ENCODE data around the gene ANKFN1. TPM values are rescaled to one million over a fixed set of nuclear protein-coding genes. Genes with fewer than 3 reads are reported as not detected.
"Not testable (repeated sequence)": the region's sequence is repeated elsewhere in the genome, so short reads cannot be mapped to it uniquely, and the experiment has no call there.

The ANKFN1 gene
- total and polyA plus RNA-seq, 2 donors = 0.57 to 0.71 TPM

DNA sequence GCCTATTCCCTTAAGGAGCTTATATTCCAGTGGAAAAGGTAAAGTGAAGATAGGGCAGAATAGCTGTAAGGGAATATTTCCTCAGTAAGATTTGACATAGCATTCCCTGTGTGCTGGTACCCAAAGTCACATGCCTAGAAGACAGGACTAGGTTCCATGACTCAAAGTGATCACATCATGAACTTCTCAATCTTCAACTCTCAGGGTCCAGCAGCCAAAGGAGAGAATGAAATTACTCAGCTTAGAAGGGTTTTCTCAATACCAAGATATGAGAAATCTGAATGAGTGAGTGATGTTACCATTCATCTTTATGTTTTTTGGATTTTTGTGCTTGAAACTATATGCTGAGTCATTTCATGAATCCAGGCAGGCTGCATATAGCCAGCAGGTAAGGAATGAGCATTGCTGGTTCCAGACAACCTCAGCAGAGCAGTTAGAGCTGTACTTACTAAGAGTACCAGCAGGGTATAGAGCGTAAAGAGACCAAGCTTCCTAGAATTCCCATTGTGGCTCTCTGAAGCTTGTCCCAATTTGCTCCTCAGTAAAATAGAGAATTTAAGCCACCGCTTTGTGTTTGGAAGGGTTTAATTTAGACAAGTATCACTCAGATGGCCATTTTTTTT is 91.1 kb downstream of the ANKFN1 start:
- Histone ChIP-seq H3K4me1 (ENCODE audit: control insufficient read depth in 2 of 2, insufficient read depth in 2 of 2, low read length in 2 of 2) (no peaks in the 10 kb centered on the region), H3K9me3 (ENCODE audit: control insufficient read depth in 2 of 2, insufficient read depth in 1 of 2, low read length in 1 of 2) (no peaks in the 10 kb centered on the region), H3K36me3 (ENCODE audit: control insufficient read depth in 2 of 2, insufficient read depth in 2 of 2, low read length in 1 of 2) (no peaks in the 10 kb centered on the region), H3K27me3 (ENCODE audit: control insufficient read depth in 2 of 2, insufficient read depth in 1 of 2, low read length in 1 of 2) (no peaks in the 10 kb centered on the region), H3K27ac (ENCODE audit: low read depth in 1 of 2, low read length in 1 of 2) (no peak overlapping the region), H3K4me3 (ENCODE audit: low read length in 2 of 2) (no peak overlapping the region)
- DNase-seq (ENCODE audit: low read depth in 6 of 9, low spot score in 9 of 9) = no peak
- 96% methylated on average over 2 of the region's 2 CpGs for WGBS

DNA sequence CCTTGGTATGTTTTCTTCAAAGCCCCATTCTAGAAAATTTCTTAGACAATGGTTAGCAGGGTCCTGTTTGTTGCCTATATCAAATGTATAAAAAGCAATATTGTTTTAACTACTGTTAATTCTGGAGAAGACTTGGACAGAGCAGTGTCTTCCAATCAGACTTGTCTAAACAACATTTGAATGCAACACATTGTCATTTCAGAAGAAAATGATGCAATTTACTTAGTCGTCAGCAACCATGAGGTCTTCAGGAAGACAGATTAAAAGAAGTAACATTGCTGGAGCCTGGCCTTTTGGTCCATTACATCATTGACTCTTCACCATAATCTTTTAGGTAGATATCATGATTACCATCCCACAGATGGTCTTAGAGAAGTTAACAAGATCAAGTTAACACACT is 94.5 kb downstream of the ANKFN1 start:
- H3K27ac ChIP-seq (ENCODE audit: low read depth in 1 of 2, low read length in 1 of 2) = no peak overlapping the region
- no peaks in the 10 kb centered on the region for H3K27me3 ChIP-seq (ENCODE audit: control insufficient read depth in 2 of 2, insufficient read depth in 1 of 2, low read length in 1 of 2)
- H3K4me3 ChIP-seq (ENCODE audit: low read length in 2 of 2) = no peak overlapping the region
- WGBS = 97% methylated on average over 1 of the region's 1 CpG
- no peaks in the 10 kb centered on the region for H3K36me3 ChIP-seq (ENCODE audit: control insufficient read depth in 2 of 2, insufficient read depth in 2 of 2, low read length in 1 of 2)
- H3K9me3 ChIP-seq (ENCODE audit: control insufficient read depth in 2 of 2, insufficient read depth in 1 of 2, low read length in 1 of 2) = no peaks in the 10 kb centered on the region
- no peaks in the 10 kb centered on the region for H3K4me1 ChIP-seq (ENCODE audit: control insufficient read depth in 2 of 2, insufficient read depth in 2 of 2, low read length in 2 of 2)
- no peak for DNase-seq (ENCODE audit: low read depth in 6 of 9, low spot score in 9 of 9)

DNA sequence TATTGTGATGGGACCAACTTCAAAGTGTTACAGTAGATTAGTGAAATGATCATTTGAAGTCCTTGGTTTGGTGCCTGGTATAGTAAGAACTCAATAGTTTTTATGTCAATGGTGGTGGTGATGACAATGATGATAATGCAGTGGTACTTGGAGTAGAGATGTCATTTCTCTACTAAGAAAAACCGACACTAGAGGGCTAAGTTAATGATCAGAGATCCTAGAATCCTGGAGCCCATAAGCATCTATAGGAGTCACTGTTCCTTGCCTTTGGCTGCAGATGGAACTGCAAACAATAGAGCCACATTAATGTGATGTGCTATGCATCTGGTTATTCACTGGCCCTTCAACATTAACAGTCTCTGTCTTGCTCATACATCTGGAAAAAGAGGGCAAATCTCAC is 103.8 kb downstream of the ANKFN1 start:
- no peaks in the 10 kb centered on the region for H3K27me3 ChIP-seq (ENCODE audit: control insufficient read depth in 2 of 2, insufficient read depth in 1 of 2, low read length in 1 of 2)
- H3K4me3 ChIP-seq (ENCODE audit: low read length in 2 of 2) = no peak overlapping the region
- DNase-seq (ENCODE audit: low read depth in 6 of 9, low spot score in 9 of 9) = no peak
- no peak overlapping the region for H3K27ac ChIP-seq (ENCODE audit: low read depth in 1 of 2, low read length in 1 of 2)
- no peaks in the 10 kb centered on the region for H3K36me3 ChIP-seq (ENCODE audit: control insufficient read depth in 2 of 2, insufficient read depth in 2 of 2, low read length in 1 of 2)
- 93% methylated on average over 1 of the region's 1 CpG for WGBS
- no peaks in the 10 kb centered on the region for H3K9me3 ChIP-seq (ENCODE audit: control insufficient read depth in 2 of 2, insufficient read depth in 1 of 2, low read length in 1 of 2)
- no peaks in the 10 kb centered on the region for H3K4me1 ChIP-seq (ENCODE audit: control insufficient read depth in 2 of 2, insufficient read depth in 2 of 2, low read length in 2 of 2)

DNA sequence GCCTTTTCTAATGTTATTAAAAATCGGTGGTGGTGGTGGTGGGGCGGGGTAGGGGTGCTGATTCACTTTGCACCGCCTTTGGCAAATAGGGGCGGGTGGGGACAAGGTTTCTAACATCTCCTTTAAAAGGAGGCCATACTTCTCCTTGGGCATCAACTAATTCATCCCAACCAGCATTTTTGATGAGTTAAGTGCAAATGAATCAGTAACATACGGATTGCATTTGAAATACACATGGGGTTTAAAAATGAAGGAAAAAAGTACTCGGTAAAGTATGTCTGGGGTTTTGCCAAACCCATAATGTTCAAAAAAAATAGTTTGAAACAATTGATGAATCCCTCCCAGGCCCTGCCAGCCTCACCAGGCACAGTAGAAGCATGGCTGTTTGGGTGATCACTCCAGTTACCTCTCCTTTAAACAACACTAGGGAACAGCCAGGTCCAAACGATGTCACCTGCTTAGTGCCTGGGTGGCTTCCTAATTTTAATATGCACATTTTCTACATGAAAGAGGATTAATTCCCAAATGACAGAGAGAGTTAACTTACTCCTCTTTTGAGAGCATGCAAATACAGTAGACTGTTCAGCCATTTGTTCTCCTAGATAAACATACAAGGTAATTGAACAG is 107.2 kb downstream of the ANKFN1 start:
- Histone ChIP-seq H3K4me1 (ENCODE audit: control insufficient read depth in 2 of 2, insufficient read depth in 2 of 2, low read length in 2 of 2) (no peaks in the 10 kb centered on the region), H3K36me3 (ENCODE audit: control insufficient read depth in 2 of 2, insufficient read depth in 2 of 2, low read length in 1 of 2) (no peaks in the 10 kb centered on the region), H3K27ac (ENCODE audit: low read depth in 1 of 2, low read length in 1 of 2) (no peak overlapping the region), H3K4me3 (ENCODE audit: low read length in 2 of 2) (no peak overlapping the region), H3K27me3 (ENCODE audit: control insufficient read depth in 2 of 2, insufficient read depth in 1 of 2, low read length in 1 of 2) (no peaks in the 10 kb centered on the region), H3K9me3 (ENCODE audit: control insufficient read depth in 2 of 2, insufficient read depth in 1 of 2, low read length in 1 of 2) (no peaks in the 10 kb centered on the region)
- DNase-seq (ENCODE audit: low read depth in 6 of 9, low spot score in 9 of 9) = no peak
- WGBS = 96% methylated on average over 7 of the region's 7 CpGs

DNA sequence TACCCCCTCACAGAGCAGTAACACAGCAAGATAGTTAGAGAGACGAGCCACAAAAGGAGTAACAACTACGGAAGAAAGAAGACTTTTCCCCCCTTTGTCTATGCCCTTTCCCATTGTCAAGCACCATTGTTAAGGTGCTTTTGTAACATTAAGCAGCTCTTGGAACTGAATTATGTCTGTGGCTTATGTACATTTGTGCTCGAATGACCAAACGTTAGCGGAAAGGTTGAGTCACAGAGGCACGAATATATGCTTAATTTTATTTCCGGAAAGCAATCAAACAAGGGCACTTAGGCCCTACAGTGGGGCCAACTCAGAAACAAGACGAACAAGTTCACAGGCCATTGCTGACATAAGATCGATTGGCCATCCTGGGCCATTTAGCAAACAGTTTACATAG is 109.5 kb downstream of the ANKFN1 start:
- no peak overlapping the region for H3K4me3 ChIP-seq (ENCODE audit: low read length in 2 of 2)
- DNase-seq (ENCODE audit: low read depth in 6 of 9, low spot score in 9 of 9) = no peak
- H3K4me1 ChIP-seq (ENCODE audit: control insufficient read depth in 2 of 2, insufficient read depth in 2 of 2, low read length in 2 of 2) = no peaks in the 10 kb centered on the region
- 96% methylated on average over 9 of the region's 9 CpGs for WGBS
- H3K27me3 ChIP-seq (ENCODE audit: control insufficient read depth in 2 of 2, insufficient read depth in 1 of 2, low read length in 1 of 2) = no peaks in the 10 kb centered on the region
- no peaks in the 10 kb centered on the region for H3K36me3 ChIP-seq (ENCODE audit: control insufficient read depth in 2 of 2, insufficient read depth in 2 of 2, low read length in 1 of 2)
- H3K27ac ChIP-seq (ENCODE audit: low read depth in 1 of 2, low read length in 1 of 2) = no peak overlapping the region
- no peaks in the 10 kb centered on the region for H3K9me3 ChIP-seq (ENCODE audit: control insufficient read depth in 2 of 2, insufficient read depth in 1 of 2, low read length in 1 of 2)

DNA sequence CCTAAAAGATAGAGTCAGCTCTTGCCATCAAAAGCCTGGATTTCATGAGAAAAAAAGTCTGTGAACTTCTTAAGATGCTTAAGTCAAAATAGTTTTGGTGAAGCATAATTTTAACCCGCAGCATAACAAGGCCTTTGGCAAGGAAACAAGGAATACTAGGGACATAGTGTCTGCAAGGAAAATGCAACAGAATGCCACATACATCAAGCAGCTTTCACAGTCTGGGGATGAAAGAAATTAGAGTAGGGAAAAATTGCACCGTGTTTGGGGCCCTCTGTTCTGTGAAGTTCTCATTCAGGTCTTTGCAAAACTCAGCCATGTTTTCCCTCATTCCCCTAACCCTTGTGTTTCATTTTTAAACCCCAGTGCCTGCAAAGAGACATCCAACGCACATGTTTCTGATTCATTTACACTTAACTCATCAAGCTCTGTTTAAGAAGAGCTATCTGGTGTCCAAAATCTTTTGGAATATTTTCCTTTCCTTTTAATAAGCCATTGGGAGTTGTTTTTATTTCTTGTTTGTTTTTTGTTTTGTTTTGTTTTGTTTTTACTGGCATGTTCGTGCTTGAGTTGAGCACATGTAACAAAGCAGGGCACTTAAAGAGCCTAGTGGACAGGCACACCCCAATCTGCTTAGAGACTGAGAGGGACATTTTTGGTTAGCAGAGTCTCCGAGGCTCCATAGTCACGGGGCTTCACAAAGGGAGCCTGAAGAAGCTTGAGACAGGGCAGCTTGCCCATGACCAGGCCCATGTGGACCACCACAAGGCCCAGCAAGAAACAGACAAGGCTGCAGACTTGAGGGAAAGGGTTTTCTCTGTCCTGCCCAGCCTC is 116.5 kb downstream of the ANKFN1 start:
- H3K27me3 ChIP-seq (ENCODE audit: control insufficient read depth in 2 of 2, insufficient read depth in 1 of 2, low read length in 1 of 2) = no peaks in the 10 kb centered on the region
- no peak overlapping the region for H3K4me3 ChIP-seq (ENCODE audit: low read length in 2 of 2)
- DNase-seq (ENCODE audit: low read depth in 6 of 9, low spot score in 9 of 9) = no peak
- no peaks in the 10 kb centered on the region for H3K36me3 ChIP-seq (ENCODE audit: control insufficient read depth in 2 of 2, insufficient read depth in 2 of 2, low read length in 1 of 2)
- peaks cover 0 to 10% of the 10 kb centered on the region in 2 donors for H3K4me1 ChIP-seq (ENCODE audit: control insufficient read depth in 2 of 2, insufficient read depth in 2 of 2, low read length in 2 of 2)
- no peak overlapping the region for H3K27ac ChIP-seq (ENCODE audit: low read depth in 1 of 2, low read length in 1 of 2)
- no peaks in the 10 kb centered on the region for H3K9me3 ChIP-seq (ENCODE audit: control insufficient read depth in 2 of 2, insufficient read depth in 1 of 2, low read length in 1 of 2)
- WGBS = 93% methylated on average over 6 of the region's 6 CpGs

DNA sequence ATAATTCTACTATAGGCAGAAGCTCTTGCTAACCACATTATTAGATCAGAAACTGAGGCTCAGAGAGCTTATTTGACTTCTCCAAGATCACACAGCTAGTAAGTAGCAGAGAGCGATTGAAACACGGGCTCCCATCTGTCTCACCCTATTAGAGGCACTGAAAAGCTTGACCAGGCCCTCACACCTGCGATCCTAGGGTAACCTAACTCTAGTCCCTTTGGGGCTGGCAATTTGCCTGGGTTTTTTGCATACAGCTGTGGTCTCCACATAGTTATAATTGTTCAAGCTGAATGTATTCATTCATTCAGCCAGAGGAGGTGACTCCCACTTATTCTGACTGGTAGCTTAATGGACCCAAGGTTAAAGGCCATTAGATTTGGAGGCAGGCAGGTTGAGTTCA is 121.2 kb downstream of the ANKFN1 start:
- peaks cover 0 to 9% of the 10 kb centered on the region in 2 donors for H3K4me1 ChIP-seq (ENCODE audit: control insufficient read depth in 2 of 2, insufficient read depth in 2 of 2, low read length in 2 of 2)
- H3K27me3 ChIP-seq (ENCODE audit: control insufficient read depth in 2 of 2, insufficient read depth in 1 of 2, low read length in 1 of 2) = no peaks in the 10 kb centered on the region
- H3K36me3 ChIP-seq (ENCODE audit: control insufficient read depth in 2 of 2, insufficient read depth in 2 of 2, low read length in 1 of 2) = no peaks in the 10 kb centered on the region
- WGBS = 94% methylated on average over 3 of the region's 3 CpGs
- H3K27ac ChIP-seq (ENCODE audit: low read depth in 1 of 2, low read length in 1 of 2) = no peak overlapping the region
- H3K9me3 ChIP-seq (ENCODE audit: control insufficient read depth in 2 of 2, insufficient read depth in 1 of 2, low read length in 1 of 2) = no peaks in the 10 kb centered on the region
- no peak for DNase-seq (ENCODE audit: low read depth in 6 of 9, low spot score in 9 of 9)
- H3K4me3 ChIP-seq (ENCODE audit: low read length in 2 of 2) = no peak overlapping the region

DNA sequence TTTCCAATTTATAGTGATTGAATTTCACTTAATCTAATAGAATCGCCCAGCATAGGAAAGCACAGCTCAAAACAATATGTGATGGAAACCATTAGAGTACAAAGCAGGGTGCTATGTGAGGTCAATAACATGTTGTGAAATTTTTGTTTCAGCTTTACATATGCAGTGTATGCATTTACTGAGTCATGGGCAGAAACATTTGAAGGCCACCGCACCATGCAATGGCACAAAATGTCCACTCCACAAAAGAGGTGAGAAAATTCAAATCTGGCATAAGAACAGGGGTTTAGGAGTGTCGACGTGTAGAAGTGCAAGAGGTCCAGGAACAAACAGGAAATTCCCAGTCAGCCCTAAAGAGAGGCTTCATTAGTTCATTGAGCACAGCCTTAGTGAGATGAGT is 131.2 kb downstream of the ANKFN1 start:
- DNase-seq (ENCODE audit: low read depth in 6 of 9, low spot score in 9 of 9) = no peak
- H3K9me3 ChIP-seq (ENCODE audit: control insufficient read depth in 2 of 2, insufficient read depth in 1 of 2, low read length in 1 of 2) = peaks cover 0 to 3% of the 10 kb centered on the region in 2 donors
- H3K4me3 ChIP-seq (ENCODE audit: low read length in 2 of 2) = no peak overlapping the region
- H3K4me1 ChIP-seq (ENCODE audit: control insufficient read depth in 2 of 2, insufficient read depth in 2 of 2, low read length in 2 of 2) = peaks cover 0 to 10% of the 10 kb centered on the region in 2 donors
- 96% methylated on average over 4 of the region's 4 CpGs for WGBS
- no peak overlapping the region for H3K27ac ChIP-seq (ENCODE audit: low read depth in 1 of 2, low read length in 1 of 2)
- H3K36me3 ChIP-seq (ENCODE audit: control insufficient read depth in 2 of 2, insufficient read depth in 2 of 2, low read length in 1 of 2) = no peaks in the 10 kb centered on the region
- H3K27me3 ChIP-seq (ENCODE audit: control insufficient read depth in 2 of 2, insufficient read depth in 1 of 2, low read length in 1 of 2) = no peaks in the 10 kb centered on the region

DNA sequence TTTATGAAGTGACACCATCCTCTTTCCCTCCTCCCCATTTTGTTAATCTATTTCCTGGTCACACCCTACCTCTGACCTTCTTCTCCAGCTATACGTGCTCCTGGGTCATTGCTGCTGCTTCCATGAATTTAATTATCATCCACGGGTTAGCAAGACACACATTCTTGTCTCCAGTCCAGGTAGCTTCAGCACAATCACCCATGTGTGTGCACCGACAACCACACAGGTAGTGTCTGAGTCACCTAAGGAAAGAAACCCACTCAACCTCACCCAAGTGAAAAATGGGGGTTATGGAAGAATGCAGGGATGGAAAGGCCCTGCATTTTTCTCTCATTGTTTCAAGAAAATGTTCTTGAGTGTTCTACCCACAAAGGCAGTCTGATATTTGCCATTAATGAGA is 135.5 kb downstream of the ANKFN1 start:
- not testable (repeated sequence) for H3K27me3 ChIP-seq (ENCODE audit: control insufficient read depth in 2 of 2, insufficient read depth in 1 of 2, low read length in 1 of 2); DNase-seq (ENCODE audit: low read depth in 6 of 9, low spot score in 9 of 9); H3K27ac ChIP-seq (ENCODE audit: low read depth in 1 of 2, low read length in 1 of 2); H3K9me3 ChIP-seq (ENCODE audit: control insufficient read depth in 2 of 2, insufficient read depth in 1 of 2, low read length in 1 of 2); H3K36me3 ChIP-seq (ENCODE audit: control insufficient read depth in 2 of 2, insufficient read depth in 2 of 2, low read length in 1 of 2); H3K4me3 ChIP-seq (ENCODE audit: low read length in 2 of 2)
- 93% methylated on average over 3 of the region's 3 CpGs for WGBS
- H3K4me1 ChIP-seq (ENCODE audit: control insufficient read depth in 2 of 2, insufficient read depth in 2 of 2, low read length in 2 of 2) = peaks cover 14 to 39% of the 10 kb centered on the region in 2 donors
